ENCODE data around the gene CHMP1B. TPM values are rescaled to one million over a fixed set of nuclear protein-coding genes. Genes with fewer than 3 reads are reported as not detected.

CHMP1B gene, protein sequence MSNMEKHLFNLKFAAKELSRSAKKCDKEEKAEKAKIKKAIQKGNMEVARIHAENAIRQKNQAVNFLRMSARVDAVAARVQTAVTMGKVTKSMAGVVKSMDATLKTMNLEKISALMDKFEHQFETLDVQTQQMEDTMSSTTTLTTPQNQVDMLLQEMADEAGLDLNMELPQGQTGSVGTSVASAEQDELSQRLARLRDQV
- total RNA-seq: 28.5 and 29.4 TPM in 2 replicates

DNA sequence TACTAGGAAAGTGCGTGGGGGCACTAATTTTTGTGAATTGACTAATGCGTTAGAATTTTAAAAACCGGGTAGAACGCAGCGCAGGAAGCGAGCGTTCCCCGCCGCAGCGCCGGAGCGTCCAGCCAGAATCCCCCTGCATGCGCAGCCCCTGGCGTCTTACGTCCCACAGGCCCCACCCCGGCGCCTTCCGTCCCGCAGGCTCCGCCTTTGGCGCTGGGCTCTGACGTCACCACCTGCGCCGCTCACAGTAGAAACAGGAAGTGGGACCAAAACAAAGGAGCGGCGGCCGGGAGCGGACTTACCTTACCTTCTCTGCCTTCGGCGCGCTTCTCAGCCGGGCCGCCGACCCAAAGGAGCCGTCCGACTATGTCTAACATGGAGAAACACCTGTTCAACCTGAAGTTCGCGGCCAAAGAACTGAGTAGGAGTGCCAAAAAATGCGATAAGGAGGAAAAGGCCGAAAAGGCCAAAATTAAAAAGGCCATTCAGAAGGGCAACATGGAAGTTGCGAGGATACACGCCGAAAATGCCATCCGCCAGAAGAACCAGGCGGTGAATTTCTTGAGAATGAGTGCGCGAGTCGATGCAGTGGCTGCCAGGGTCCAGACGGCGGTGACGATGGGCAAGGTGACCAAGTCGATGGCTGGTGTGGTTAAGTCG, at the start of gene CHMP1B:
TSS of gene CHMP1B (plus strand) at position 268 of the 660 bp plus-strand sequence. CDS start at position 367, 99 bp downstream.
- peak within 1 kb of the TSS; percentile 99 for H3K27ac Mint-ChIP-seq
- H3K4me1 Mint-ChIP-seq: peaks cover 52% of the 10 kb centered on the region
- no peaks in the 10 kb centered on the region for H3K27me3 Mint-ChIP-seq
- peaks cover 26% of the 10 kb centered on the region for H3K36me3 Mint-ChIP-seq (ENCODE audit: low read depth)
- TF ChIP-seq, protein P1, sequence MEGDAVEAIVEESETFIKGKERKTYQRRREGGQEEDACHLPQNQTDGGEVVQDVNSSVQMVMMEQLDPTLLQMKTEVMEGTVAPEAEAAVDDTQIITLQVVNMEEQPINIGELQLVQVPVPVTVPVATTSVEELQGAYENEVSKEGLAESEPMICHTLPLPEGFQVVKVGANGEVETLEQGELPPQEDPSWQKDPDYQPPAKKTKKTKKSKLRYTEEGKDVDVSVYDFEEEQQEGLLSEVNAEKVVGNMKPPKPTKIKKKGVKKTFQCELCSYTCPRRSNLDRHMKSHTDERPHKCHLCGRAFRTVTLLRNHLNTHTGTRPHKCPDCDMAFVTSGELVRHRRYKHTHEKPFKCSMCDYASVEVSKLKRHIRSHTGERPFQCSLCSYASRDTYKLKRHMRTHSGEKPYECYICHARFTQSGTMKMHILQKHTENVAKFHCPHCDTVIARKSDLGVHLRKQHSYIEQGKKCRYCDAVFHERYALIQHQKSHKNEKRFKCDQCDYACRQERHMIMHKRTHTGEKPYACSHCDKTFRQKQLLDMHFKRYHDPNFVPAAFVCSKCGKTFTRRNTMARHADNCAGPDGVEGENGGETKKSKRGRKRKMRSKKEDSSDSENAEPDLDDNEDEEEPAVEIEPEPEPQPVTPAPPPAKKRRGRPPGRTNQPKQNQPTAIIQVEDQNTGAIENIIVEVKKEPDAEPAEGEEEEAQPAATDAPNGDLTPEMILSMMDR (IDR thresholded peaks at IDR 0.05): no peak
- H3K4me3 Mint-ChIP-seq: peak within 1 kb of the TSS; percentile 100
- ATAC-seq (ENCODE audit: low read depth) (peak; percentile 94), DNase-seq (peak; percentile 98)
- ChIA-PET POLR2A (interaction anchor here (0.9 to 2.1 kb wide), 8 partner anchors 30 to 526 kb away, joined by 3 to 12 read pairs (median 6); partner anchors contain the start of genes AFG3L2, IMPA2 and MPPE1), CTCF (interaction anchor here (1.6 kb wide), 1 partner anchor 87 kb away, joined by 5 read pairs; no protein-coding TSS in a partner anchor)
- intact Hi-C loops (cut with micrococcal nuclease): loop anchor here (1.0 to 10.0 kb wide), 13 partner anchors 32 to 1939 kb away; partner anchors contain the start of genes CEP192, IMPA2, MPPE1 and NAPG
- H3K9me3 Mint-ChIP-seq: no peaks in the 10 kb centered on the region

DNA sequence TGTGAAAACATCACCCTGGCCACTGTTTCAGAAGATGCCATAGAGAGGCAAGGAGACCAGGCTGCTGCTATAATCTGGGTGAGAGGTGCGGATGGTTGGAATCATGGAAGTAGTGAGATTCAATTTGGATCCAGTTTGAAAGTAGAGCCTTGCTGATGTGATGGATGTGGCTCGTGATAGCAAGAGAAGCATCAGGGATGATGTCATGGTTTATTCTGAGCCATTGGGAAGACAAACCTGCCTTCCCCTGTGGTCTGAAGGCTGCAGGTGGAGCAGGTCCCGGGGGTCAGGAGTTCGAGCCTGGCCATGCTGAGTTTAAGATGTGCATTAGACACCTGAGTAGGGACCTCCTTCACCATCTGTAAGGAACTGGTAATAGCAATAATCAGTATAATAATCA, 49.6 kb upstream of the CHMP1B start:
- Mint-ChIP-seq H3K27ac (no peak overlapping the region), H3K4me1 (no peaks in the 10 kb centered on the region), H3K27me3 (peaks cover 2% of the 10 kb centered on the region), H3K36me3 (ENCODE audit: low read depth) (no peaks in the 10 kb centered on the region), H3K4me3 (no peak overlapping the region), H3K9me3 (no peaks in the 10 kb centered on the region)
- intact Hi-C loops (cut with micrococcal nuclease): no loop called here
- DNase-seq (no peak), ATAC-seq (ENCODE audit: low read depth) (no peak)
- POLR2A ChIA-PET: no interaction called here
- TF ChIP-seq, protein P1 (IDR thresholded peaks at IDR 0.05): no peak
- CTCF ChIA-PET: no interaction called here

DNA sequence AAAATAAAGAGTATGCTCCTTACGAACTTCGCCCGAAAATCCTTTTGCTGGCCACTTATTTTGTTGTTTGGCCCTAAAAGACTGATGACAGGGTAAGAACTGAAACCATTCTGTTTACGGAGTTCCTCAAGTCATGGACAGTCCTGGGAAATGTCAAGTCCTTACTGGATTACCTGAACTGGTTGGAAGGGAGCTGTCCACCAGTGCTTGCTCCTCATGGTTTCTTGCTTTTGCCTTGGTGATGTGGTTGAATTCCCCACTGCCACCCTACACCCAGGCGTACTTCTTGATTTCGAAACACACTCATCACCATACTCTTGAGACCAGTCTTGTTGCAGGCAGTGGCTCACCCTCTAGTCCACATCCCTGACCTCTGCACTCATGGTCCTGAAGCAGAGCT, 49.1 kb upstream of the CHMP1B start:
- CTCF ChIA-PET: no interaction called here
- TF ChIP-seq, protein P1 (IDR thresholded peaks at IDR 0.05): no peak
- no peaks in the 10 kb centered on the region for H3K9me3 Mint-ChIP-seq
- H3K4me3 Mint-ChIP-seq: no peak overlapping the region
- intact Hi-C loops (cut with micrococcal nuclease): no loop called here
- no peak overlapping the region for H3K27ac Mint-ChIP-seq
- DNase-seq: no peak
- no peaks in the 10 kb centered on the region for H3K36me3 Mint-ChIP-seq (ENCODE audit: low read depth)
- ATAC-seq (ENCODE audit: low read depth): no peak
- no peaks in the 10 kb centered on the region for H3K4me1 Mint-ChIP-seq
- peaks cover 2% of the 10 kb centered on the region for H3K27me3 Mint-ChIP-seq
- POLR2A ChIA-PET: no interaction called here

DNA sequence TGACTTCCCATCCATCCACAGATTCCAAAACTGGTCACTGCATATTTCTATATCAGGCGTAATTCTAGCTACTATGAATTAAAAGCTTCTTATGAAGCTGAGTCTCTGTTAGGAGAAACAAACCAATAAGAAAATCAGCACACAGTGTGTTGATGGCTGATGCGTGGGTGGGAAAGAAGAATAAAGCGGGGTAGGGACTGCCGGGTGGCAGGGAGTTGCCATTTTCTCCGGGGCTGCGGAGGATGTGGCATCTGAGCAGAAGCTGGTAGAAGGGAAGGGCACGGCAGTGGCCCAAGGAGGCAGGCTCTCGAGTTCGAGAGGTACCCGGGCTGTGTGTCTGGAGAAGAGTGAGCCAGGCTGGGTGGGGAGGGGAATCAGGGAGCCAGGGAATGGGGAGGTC, 48.6 kb upstream of the CHMP1B start:
- no peak overlapping the region for H3K27ac Mint-ChIP-seq
- POLR2A ChIA-PET: no interaction called here

DNA sequence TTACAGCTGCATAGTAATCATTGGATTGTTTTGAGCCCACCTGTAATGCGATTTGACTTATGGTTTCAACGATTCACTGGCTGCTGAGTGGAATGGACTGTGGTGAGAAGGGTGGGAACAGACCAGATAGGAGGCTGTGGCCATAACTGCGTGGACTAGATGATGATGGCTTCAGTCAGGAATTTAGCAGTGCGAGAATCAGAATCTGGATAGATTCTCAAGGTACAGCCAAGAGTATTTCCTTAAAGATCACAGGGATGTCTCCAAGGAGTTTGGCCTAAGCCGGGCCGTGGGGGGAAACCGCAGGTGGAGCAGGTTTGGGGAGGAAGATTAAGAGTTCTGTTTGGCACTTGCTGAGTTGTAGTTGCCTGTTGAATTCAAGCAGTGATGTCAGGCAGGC, 44.0 kb upstream of the CHMP1B start:
- no peak for ATAC-seq (ENCODE audit: low read depth)
- TF ChIP-seq, protein P1 (IDR thresholded peaks at IDR 0.05): no peak
- no peak overlapping the region for H3K4me3 Mint-ChIP-seq
- no peaks in the 10 kb centered on the region for H3K4me1 Mint-ChIP-seq
- intact Hi-C loops (cut with micrococcal nuclease): no loop called here
- ChIA-PET CTCF (no interaction called here), POLR2A (no interaction called here)
- no peaks in the 10 kb centered on the region for H3K9me3 Mint-ChIP-seq
- no peaks in the 10 kb centered on the region for H3K36me3 Mint-ChIP-seq (ENCODE audit: low read depth)
- H3K27me3 Mint-ChIP-seq: peaks cover 5% of the 10 kb centered on the region
- H3K27ac Mint-ChIP-seq: no peak overlapping the region
- DNase-seq: no peak

More for the DNA sequence above, 48.6 kb upstream of the CHMP1B start:
- intact Hi-C loops (cut with micrococcal nuclease): no loop called here
- Mint-ChIP-seq H3K9me3 (no peaks in the 10 kb centered on the region), H3K36me3 (ENCODE audit: low read depth) (no peaks in the 10 kb centered on the region), H3K4me3 (no peak overlapping the region), H3K27me3 (peaks cover 2% of the 10 kb centered on the region), H3K4me1 (no peaks in the 10 kb centered on the region)
- TF ChIP-seq, protein P1 (IDR thresholded peaks at IDR 0.05): no peak
- CTCF ChIA-PET: no interaction called here
- ATAC-seq (ENCODE audit: low read depth) (no peak), DNase-seq (no peak)
